ENCODE results near the gene ARHGEF7. TPM values are rescaled to one million over a fixed set of nuclear protein-coding genes. Genes with fewer than 3 reads are reported as not detected.
A peak's percentile ranks its signal among the peaks of the same experiment; 100 is the strongest.

Gene ARHGEF7
- polyA plus RNA-seq, 3 donors, result 61.6 to 76.2 (median 75.3) TPM

GRCh38 chr13:111270126-111270525 lies 155.0 kb downstream of the ARHGEF7 start:
- no peak for DNase-seq

- no peak for DNase-seq
Measured at GRCh38 chr13:111270765-111271698, 155.9 kb downstream of the ARHGEF7 start.

- DNase-seq, result no peak
Measured at GRCh38 chr13:111272117-111272516, 157.0 kb downstream of the ARHGEF7 start.

GRCh38 chr13:111275382-111275781 lies 160.3 kb downstream of the ARHGEF7 start:
- DNase-seq, result no peak

GRCh38 chr13:111275995-111276618 lies 161.0 kb downstream of the ARHGEF7 start:
- DNase-seq, result no peak

- no peak for DNase-seq
Measured at GRCh38 chr13:111278258-111278657, 163.1 kb downstream of the ARHGEF7 start.

- DNase-seq, result no peak
Measured at GRCh38 chr13:111278743-111279652, 163.9 kb downstream of the ARHGEF7 start.

DNA sequence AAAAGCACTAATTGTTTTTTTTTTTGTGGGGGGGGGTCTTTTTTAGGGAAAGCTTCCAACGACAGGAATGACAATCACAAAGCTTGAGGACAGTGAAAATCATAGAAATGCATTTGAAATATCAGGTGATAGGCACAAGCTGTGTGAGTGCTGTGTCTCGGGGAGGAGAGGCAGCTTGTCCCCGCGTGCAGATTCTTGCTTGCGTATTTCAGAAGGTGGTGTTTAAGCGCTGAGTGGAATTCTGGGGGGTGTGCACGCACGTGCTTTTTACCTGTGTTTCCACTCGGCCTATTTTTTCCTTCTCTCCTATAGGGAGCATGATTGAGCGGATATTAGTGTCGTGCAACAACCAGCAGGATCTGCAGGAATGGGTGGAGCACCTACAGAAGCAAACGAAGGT lies 165.1 kb downstream of the ARHGEF7 start:
- no peak for DNase-seq

DNA sequence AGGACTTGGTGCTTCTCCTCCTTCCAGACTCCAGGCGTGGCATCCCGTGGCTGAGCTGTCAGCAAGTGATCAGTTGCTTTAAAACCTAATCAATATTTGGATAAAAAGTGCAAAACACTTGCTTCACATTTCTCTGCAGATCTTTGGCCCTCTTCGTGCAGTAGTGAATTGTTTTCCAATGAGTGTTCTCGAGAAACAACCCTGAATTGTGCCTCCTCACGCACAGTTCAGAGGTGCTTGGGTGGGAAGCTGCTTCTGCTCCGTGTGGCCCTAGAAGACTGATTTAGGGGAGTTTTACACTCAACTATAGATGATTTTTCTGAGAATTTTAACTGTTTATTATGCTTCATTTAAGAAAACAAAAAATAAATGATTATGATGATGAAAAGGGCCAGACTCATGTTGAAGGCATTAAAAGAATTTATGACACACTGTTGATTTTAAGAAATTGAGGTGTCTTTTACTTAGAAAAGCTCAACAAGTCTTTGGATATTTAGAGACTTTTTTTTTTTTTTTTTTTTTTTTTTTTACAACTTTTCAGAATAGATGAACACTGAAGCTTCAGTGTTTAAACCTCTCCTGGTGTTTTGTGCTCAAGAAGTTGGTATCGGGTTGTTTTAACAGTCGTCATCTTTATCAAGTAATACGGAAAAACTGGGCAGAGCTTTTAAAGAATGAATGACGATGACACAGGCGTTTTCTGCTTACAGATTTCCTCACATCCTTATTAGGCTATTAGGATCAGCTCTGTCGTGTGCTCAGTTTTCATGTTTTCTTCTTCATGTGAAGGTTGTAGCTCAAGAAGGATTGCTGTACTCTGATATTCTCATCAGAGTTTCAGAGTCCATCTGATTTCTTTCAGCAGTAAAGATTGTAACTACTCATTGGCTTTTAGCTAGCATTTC lies 165.8 kb downstream of the ARHGEF7 start:
- DNase-seq, result no peak

DNA sequence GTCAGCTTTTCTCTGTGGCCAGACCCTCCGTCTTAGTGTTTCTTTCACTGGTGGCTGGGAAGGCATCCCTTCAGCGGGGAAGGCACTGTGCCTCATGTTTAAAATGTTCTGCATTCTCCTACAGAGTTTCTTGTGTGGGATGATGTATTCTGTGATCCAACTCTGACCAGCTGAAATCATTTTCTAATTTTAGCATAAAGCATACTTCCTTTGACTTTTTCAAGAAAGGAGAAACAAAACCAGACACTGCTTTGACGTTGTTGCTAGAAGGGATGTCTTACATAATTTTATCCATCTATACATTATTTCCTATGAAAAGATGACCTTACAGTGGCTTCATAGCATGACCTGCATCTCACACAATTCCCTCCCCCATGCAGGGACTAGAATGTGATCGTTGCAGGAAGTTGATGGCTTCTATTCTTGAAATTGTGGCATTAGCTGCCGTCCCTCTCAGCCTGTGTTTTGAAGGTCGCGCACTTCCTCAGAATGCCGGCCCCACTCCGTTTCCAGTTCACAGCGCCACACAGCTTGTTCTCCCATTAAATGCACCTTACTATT lies 166.7 kb downstream of the ARHGEF7 start:
- DNase-seq, result peak; percentile 23

DNA sequence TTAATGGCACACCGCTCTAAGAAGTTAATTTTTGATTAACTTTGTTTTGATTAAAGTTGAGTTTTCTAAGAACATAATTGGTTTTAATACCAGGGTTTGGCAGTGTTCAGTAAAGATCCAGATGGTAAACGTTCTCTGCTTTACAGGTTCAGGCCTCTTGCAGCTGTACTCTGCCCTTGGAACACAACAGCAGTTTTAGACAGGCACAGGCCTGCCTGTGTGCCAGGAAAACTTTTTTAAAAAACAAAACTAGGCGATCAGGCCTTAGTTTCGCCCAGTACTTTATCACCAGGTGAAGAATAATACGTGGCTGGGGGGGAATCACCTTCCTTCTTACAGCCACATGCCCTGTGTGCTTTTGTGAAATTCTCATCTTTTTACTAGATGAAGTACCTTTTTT lies 167.3 kb downstream of the ARHGEF7 start:
- no peak for DNase-seq

DNA sequence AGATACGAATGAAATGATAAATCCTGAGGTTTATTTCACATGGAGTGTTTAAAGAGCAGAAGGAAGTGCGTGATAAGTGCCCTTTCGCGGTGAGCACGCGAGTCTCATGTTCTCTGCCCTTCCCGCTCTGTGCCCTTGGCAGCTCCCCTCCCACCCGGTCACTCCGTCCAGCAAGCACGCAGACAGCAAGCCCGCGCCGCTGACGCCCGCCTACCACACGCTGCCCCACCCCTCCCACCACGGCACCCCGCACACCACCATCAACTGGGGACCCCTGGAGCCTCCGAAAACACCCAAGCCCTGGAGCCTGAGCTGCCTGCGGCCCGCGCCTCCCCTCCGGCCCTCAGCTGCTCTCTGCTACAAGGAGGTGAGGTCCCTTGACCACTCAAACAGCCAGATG lies 167.9 kb downstream of the ARHGEF7 start:
- no peak for DNase-seq

DNA sequence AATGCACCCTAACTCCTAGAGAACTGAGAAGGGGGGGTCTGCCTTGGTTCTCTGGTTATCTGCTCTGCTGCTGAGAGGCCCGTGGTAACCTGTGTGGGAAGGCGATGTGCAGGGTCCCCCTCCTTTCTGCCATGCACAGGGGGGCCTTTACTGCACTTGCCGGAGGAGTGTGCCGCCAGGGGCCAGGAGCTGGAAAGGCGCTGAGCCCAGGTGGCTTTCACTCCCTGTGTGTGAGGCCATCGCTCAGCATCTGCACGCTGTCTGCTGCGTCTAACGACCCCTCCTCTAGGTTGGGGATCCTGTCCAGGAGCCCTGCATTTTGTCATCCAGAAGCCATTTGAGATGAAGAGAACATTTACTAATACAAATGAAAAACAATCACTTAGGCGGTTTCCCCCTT lies 168.3 kb downstream of the ARHGEF7 start:
- DNase-seq, result no peak

GRCh38 chr13:111283991-111284390 lies 168.9 kb downstream of the ARHGEF7 start:
- no peak for DNase-seq

DNA sequence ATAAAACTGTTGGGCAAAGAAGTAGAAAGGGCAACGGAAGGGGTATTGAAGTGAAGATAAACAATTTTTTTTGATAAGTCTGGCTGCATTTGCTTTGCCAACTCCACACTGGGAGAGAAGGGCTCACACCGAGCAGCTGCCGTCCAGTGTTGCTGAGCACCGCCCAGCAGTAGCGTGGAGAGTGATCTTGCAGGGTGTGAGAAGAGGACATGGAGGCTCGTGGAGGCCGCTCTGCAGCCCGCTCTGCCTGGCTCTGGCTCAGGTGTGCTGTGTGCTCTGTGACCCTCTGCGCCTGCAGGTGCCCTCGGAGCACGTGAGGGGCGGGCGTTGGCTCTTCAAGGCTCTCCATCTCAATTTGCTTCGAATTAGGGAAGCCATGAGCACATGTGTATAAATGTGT lies 169.5 kb downstream of the ARHGEF7 start:
- no peak for DNase-seq

DNA sequence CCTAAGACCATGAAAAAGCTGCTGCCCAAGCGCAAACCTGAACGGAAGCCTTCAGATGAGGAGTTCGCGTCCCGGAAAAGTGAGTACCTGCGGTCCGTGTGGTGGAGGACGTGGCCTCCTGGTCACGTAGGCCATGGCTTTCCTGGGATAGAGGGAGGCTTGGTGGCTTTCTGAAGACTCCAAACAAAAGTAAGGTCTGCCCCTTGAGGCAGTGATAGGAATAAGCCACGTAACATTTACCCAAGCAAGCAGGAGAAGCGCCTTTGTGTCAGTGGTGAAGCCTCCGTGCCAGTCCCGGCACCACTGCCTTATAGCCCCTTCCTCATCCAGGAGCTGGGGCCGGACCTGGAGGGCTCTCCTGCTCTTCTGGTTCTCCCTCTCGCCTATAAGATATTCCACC lies 171.1 kb downstream of the ARHGEF7 start:
- DNase-seq, result no peak

GRCh38 chr13:111286749-111287148 lies 171.6 kb downstream of the ARHGEF7 start:
- DNase-seq, result no peak

DNA sequence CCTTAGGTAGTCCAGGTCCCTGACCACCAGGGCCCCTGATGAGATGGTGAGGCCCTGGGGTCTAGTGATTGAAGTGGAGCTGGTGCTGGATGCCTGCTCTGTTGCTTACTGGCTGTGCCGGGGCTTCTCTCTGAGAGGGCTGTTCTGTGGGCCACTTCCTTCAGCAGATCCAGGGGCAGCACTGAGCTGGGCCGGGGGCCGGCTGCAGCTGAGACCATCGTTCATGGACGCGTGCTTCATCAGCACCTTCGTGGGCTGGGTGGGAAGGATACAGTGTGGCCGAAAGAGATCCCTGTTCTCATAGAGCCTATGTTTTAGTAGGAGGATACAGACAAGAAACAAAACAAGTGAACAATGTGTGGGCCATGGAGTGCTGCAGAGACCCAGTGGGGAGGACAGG lies 172.1 kb downstream of the ARHGEF7 start:
- no peak for DNase-seq

- DNase-seq, result no peak
Measured at GRCh38 chr13:111288276-111288675, 173.2 kb downstream of the ARHGEF7 start.

DNA sequence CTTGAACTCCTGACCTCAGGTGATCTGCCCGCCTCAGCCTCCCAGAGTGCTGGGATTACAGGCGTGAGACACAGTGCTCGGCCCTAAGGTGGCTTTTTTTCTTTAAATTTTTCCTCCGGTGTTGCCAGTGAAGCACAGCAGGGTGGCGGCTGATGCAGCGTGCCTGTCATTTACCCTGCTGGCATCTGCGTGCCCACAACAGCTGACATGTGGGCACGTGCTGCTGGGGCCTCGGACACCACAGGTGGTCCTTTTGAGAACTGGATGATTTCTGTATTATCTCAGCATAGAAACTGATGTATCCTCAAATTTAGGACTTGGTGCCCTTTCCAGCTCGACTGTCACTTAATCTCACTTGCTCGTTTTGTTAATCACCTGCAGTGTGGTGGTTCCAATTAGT lies 174.1 kb downstream of the ARHGEF7 start:
- DNase-seq, result no peak

DNA sequence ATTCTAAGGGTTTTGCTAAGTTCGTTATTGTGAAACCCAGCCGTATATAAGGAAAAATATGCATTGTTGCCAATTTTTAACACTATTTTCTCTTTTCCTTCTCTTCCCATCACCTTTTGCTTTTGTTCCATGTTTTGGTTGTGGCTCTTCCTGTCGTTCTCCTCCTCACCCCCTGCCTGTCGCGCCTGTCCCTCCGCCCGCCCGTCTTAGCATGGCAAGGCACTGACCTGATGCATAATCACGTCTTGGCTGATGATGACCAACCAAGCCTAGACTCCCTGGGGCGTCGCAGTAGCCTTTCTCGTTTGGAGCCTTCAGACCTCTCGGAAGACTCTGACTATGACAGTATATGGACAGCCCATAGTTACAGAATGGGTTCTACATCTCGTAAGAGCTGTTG lies 176.8 kb downstream of the ARHGEF7 start:
- DNase-seq, result no peak

All from renal pelvis (tissue), 4 donors.